AG04449 (cell line): Measurements from ENCODE around the gene UBTD1.

Source experiments
- CTCF ChIA-PET: fragments of 350-600 bp; formaldehyde crosslinking; extraction: SDS; loops from one replicate; lab custom pipeline; 2021; ENCODE audit warnings: antibody characterized with exemption; lab: Yijun Ruan, JAX
- POLR2A ChIA-PET: fragments of 400-600, 350-600 bp; formaldehyde crosslinking; extraction: SDS; loops from one replicate; lab custom pipeline; 2020; ENCODE audit warnings: antibody characterized with exemption, inconsistent platforms; lab: Yijun Ruan, JAX
- DNase-seq: peaks from one replicate; pipeline ENCODE4 v3.0.0-alpha.2; 2010; ENCODE audit warnings: low read depth, low spot score
- H3K4me3 ChIP-seq: 2 replicates; pipeline ENCODE4 v1.5.1; 2011; ENCODE audit warnings: low read depth, mild to moderate bottlenecking, control low read depth, low read length
- TF ChIP-seq, protein P1 (sequence below): IDR thresholded peaks from one replicate; pipeline ENCODE4 v1.5.1; 2011; ENCODE audit warnings: mild to moderate bottlenecking, moderate library complexity, low read length, control low read depth, inconsistent platforms; ENCODE audit not compliant: insufficient read depth; ENCODE audit errors: missing control alignments

Gene UBTD1

GRCh38 chr10:97531401-97531986 is 32.8 kb downstream of the UBTD1 start:
- DNase-seq = no peak
- no peak overlapping the region for H3K4me3 ChIP-seq
- ChIA-PET CTCF (interaction anchor here (2.5 kb wide), 1 partner anchor 9 kb away, joined by 24 read pairs; no protein-coding TSS in a partner anchor), POLR2A (no interaction called here)
- TF ChIP-seq, protein P1, sequence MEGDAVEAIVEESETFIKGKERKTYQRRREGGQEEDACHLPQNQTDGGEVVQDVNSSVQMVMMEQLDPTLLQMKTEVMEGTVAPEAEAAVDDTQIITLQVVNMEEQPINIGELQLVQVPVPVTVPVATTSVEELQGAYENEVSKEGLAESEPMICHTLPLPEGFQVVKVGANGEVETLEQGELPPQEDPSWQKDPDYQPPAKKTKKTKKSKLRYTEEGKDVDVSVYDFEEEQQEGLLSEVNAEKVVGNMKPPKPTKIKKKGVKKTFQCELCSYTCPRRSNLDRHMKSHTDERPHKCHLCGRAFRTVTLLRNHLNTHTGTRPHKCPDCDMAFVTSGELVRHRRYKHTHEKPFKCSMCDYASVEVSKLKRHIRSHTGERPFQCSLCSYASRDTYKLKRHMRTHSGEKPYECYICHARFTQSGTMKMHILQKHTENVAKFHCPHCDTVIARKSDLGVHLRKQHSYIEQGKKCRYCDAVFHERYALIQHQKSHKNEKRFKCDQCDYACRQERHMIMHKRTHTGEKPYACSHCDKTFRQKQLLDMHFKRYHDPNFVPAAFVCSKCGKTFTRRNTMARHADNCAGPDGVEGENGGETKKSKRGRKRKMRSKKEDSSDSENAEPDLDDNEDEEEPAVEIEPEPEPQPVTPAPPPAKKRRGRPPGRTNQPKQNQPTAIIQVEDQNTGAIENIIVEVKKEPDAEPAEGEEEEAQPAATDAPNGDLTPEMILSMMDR = no peak

GRCh38 chr10:97532935-97533671 is 34.4 kb downstream of the UBTD1 start:
- no peak overlapping the region for H3K4me3 ChIP-seq
- POLR2A ChIA-PET = interaction anchor here (0.7 to 1.3 kb wide), 3 partner anchors 10 to 34 kb away, joined by 3 to 5 read pairs (median 5); partner anchors contain the start of gene UBTD1
- TF ChIP-seq, protein P1 = no peak
- CTCF ChIA-PET = interaction anchor here (1.2 to 10.9 kb wide), 10 partner anchors 10 to 81 kb away, joined by 3 to 150 read pairs (median 8); no protein-coding TSS in a partner anchor
- no peak for DNase-seq

DNA sequence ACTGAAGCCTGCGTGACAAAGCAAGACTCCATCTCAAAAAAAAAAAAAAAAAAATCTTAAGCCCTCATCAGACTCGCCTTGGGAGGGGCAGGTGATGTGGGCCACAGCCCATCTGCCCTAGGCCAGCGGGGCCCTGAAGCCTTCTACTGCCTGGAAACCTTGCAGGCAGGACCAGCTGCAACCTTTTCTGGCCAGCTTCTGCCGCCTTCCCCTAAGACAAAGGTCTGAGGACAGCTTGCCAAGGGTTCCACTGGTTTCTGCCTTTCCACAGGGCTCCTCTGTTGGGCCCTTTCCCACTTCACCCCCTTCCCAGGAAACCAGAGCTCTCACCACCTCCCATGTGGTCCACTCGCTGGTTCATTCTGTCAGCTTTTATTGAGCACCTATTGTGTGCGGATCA is 35.2 kb downstream of the UBTD1 start:
- no peak for DNase-seq
- TF ChIP-seq, protein P1 = no peak
- ChIA-PET POLR2A (interaction anchor here (0.7 to 1.3 kb wide), 2 partner anchors 9 to 12 kb away, joined by 3 to 5 read pairs; no protein-coding TSS in a partner anchor), CTCF (interaction anchor here (0.8 to 10.9 kb wide), 18 partner anchors 8 to 125 kb away, joined by 3 to 150 read pairs (median 5); no protein-coding TSS in a partner anchor)
- no peak overlapping the region for H3K4me3 ChIP-seq

GRCh38 chr10:97534746-97535367 is 36.1 kb downstream of the UBTD1 start:
- POLR2A ChIA-PET = no interaction called here
- CTCF ChIA-PET = interaction anchor here (1.1 to 10.9 kb wide), 16 partner anchors 8 to 82 kb away, joined by 3 to 150 read pairs (median 6); no protein-coding TSS in a partner anchor
- H3K4me3 ChIP-seq = no peak overlapping the region
- no peak for DNase-seq
- TF ChIP-seq, protein P1 = peak; percentile 56

DNA sequence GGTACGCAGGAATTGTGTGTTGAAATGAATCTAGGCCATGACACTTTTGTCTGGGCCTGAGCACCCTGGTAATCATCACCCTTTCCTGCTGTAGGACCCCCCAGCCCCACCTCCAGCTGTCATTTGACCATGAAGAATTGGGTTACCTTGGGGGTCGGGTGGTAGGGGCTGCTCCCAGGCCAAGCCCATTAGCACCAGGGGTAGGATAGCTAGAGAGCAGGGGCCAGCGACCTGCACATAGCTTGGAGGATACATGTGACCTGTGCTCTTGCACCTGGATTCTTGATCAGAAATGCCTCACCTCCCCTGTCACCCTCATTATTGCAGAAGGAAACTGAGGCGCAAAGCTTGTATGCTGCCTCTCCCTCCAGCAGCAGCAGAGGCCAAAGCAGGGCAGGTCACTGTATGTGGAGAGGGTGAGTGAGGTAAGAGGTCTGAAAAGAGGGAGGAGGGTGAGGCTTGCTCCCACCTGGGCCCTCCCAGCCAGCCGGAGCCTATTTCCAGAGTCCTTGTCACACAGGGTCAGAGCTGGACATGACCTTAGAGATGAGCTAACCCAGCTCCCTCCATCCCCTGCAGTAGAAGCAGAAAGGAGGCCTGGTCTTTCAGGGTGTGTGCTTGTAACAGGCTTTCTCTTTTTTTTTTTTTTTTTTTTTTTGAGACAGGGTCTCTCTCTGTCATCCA is 38.6 kb downstream of the UBTD1 start:
- no peak for DNase-seq
- CTCF ChIA-PET = interaction anchor here (1.0 to 10.9 kb wide), 6 partner anchors 12 to 148 kb away, joined by 3 to 150 read pairs (median 4); no protein-coding TSS in a partner anchor
- no peak overlapping the region for H3K4me3 ChIP-seq
- POLR2A ChIA-PET = no interaction called here
- TF ChIP-seq, protein P1 = no peak
